PFSK-1 (cell line): ENCODE measurements around the gene NRXN3.

Experiments used
- POLR2AphosphoS5 ChIP-seq: IDR thresholded peaks from 2 replicates; pipeline ENCODE4 v1.6.1; 2012; ENCODE audit warnings: low read depth, mild to moderate bottlenecking, control low read depth, low read length, moderate library complexity
- REST ChIP-seq, 2 experiments: IDR thresholded peaks; 2 replicates each; pipeline versions ENCODE4 v1.6.1 to v1.8.0; 2011 to 2012; ENCODE audit warnings: low read depth in 2 of 2, low read length in 2 of 2, control low read depth in 1 of 2, inconsistent platforms in 1 of 2, mild to moderate bottlenecking in 1 of 2, moderate library complexity in 1 of 2; ENCODE audit not compliant: insufficient read depth in 1 of 2
- TAF1 ChIP-seq: IDR thresholded peaks from 2 replicates; pipeline ENCODE4 v1.6.1; 2012; ENCODE audit warnings: low read length, control low read depth, borderline replicate concordance; ENCODE audit not compliant: insufficient read depth

DNA sequence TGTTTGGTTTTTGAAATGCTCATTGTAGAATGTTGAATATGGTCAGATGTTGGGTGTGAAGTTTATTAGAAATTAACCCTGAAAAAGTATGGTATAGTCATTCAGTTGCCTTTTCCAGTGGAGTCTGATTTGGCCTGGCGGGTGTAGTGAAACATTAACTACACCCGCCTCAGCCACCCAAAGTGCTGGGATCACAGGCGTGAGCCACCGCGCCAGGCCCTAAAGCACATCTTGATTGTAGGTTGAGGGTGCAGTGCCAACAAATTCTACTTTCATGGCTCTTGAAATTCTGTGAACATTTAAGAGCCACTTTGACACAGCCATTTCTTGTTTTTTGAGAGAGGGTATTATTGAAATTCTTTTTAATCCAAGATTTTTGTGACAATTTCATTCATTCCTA, 1416.2 kb downstream of the NRXN3 start:
- TF ChIP-seq POLR2AphosphoS5 (no peak), TAF1 (no peak), REST (IDR thresholded peaks at IDR 0.05; ENCODE audit: insufficient read depth in 1 of 2, low read depth in 2 of 2, low read length in 2 of 2) (no peak)
